CD4-positive, alpha-beta T cell treated with Interleukin-6 for 4 hours (primary cell): ENCODE measurements around the gene USP11.

Experiments used
- DNase-seq: peaks from one replicate; pipeline ENCODE4 v3.0.0-alpha.2; 2020; ENCODE audit warnings: mixed read lengths

USP11 gene

DNA sequence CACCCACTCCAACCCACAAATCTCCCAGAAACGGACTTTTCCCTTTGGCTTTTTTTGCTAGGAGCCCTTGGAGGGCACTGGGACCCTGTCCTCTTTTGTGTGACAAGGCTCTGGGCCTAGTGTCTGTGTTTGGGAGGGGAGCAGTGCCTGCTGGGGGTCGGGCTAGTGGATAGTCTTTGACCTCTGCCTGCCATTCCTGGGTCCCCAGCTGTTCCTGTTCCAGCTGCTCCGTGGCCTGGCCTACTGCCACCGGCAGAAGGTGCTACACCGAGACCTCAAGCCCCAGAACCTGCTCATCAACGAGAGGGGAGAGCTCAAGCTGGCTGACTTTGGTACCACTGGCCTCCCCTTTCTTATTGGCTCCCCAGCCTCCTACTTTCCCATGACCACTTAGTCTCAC lies 6.7 kb upstream of the USP11 start:
- DNase-seq: no peak

DNA sequence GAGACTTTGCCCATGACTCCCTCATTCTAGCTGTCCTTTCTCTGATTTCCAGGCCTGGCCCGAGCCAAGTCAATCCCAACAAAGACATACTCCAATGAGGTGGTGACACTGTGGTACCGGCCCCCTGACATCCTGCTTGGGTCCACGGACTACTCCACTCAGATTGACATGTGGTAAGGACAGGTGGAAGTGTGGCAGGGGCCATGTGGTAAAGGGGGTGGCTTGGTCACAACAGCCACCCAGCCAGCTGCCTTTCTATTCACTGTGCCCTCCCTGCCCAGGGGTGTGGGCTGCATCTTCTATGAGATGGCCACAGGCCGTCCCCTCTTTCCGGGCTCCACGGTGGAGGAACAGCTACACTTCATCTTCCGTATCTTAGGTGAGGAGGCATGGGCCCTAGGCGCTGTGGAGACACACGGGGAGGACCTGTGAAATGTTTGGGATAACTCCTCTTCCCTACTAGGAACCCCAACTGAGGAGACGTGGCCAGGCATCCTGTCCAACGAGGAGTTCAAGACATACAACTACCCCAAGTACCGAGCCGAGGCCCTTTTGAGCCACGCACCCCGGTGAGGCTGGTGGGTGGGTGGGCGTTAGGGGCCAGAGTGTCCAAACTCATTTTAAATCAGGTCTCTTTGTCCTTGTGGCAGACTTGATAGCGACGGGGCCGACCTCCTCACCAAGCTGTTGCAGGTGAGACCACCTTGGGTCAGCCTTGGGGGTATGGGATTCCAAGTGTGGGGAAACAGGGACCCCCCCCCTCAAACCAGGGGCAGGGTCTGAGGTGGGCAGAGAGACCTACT lies 6.1 kb upstream of the USP11 start:
- DNase-seq: no peak

GRCh38 chrX:47227334-47227583 lies 5.5 kb upstream of the USP11 start:
- DNase-seq: no peak

DNA sequence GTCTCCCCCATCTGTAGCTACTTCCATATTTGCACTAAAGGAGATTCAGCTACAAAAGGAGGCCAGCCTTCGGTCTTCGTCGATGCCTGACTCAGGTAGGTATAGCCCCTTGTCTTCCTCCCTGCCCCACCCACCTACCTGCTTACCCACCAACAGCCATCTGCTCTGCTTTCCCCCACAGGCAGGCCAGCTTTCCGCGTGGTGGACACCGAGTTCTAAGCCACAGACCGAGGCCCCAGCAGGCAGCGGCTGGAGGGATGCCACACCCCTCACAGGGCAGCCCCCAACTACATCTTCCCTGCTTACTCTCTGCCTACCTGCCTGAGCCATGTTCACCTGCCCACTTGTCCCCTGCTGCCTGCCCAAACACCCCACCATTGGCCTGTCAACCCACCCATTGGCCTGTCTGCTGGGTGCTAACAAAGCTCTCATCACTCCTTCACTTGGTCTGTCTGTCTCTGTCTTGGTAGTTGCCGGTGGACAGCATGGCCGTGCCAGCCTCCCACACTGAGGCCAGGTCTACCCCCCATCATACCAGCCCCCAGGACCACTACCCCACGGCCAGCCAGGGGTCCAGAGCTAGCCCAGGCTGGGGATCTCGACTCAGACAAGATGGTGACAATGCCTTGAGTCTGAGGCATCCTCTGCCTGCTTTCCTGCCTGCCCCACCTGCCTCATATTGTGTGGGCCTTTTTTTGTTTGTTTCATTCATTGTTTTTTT lies 4.1 kb upstream of the USP11 start:
- DNase-seq: no peak

DNA sequence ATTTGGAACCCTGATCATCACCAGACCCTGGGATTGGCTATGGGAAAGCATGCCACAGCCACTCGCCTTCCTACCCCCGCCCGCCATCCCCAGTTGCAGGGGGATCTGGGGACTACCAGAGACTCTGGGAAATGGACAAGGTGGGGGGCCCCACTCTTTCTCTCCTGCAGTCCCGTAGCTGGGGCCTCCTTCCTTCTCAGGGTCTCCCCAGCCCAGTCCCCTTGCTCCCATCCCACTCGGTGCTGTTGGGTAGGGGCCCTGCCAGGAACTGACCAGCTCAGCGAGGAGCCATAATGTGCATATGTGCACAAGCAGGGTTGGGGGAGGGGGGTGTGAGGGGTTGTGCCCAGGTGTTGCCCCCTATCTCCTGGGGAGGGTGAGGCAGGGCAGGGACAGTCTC lies 3.4 kb upstream of the USP11 start:
- DNase-seq: no peak

GRCh38 chrX:47230136-47230868 lies 2.5 kb upstream of the USP11 start:
- DNase-seq: no peak

DNA sequence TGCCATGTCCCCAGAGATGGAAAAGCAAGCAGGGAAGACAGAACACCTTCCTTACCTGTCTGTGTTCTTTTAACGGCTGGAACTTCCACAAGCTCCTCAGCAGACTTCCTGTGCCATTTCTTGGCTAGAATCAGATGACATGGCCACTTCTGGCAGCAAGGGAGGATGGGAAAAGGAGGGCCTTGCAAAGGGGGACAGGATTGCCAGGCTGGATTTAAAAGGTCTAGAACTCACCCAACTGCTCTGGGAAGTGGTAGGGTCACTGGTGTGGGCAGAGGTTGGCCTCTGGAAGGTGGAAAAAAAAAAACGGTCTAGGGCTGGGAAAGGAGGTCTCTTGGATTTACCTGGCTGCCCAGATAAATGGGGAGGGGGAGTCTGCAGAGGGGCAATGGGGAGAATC lies 1.6 kb upstream of the USP11 start:
- DNase-seq: no peak

DNA sequence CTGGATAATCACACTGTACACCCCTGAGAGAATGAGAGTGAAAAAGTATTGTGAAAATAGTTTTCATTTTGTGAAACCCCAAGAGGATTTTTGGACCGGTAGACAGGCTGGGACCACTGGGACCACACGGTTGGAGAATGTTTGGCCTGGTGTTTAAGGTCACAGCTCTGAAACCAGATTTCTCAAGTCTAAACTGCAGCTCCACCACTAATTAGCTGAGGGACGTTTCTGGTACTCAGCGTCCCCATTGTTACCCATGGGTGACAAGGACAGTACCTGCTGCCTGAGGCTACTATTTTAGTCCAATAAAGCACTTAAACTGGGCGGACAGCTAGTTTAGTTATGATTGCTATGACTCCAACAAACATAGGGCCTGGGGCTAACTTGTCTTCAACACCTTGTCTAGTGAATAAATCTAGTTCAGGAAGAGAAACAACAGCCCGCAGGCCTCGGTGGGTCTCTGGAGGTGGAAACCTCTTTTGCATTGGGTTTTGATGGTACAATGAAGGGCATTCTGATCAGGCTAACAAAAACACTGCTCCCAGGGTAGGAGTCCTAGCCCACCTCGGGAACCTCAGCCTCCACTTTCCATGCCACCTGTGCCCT lies 509 bp upstream of the USP11 start:
- DNase-seq: no peak

DNA sequence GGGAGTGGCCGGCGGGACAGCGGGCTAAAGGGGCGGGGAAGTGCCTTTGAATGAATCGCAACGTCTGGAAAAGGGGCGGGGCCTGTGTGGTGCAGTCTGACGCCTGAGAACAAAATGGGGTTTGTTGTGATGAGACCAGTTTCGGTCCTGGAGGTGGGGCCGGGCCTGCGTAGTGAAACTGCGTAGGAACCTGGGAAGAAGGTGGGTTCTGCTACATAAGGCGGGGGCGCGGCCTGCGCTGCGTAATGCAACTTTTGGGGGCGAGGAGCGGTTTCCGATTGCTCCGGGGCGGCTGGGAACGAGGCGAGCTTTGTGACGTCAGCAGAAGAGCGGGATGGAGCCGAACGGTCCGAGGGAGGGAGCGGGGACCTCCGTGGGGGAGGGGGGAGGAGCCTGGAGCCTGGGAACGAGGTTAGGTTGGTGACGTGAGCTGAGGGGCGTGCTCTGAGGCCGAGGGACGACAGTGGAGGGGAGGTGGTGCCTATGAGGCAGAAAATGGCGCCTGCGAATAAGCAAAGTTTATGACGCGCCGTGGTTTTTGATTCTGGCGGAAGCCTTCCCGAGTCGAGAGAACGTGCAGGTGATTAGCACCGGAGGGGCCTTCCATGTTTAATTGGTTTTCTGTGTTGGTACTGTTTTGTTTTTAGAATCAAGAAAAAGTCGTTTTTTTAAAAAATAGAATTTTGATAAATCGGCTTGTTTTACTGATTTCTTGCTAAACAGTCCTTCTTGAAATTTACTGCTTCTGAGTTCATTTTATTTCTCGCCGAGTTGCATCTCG lies 714 bp downstream of the USP11 start:
- DNase-seq: peak; percentile 98

DNA sequence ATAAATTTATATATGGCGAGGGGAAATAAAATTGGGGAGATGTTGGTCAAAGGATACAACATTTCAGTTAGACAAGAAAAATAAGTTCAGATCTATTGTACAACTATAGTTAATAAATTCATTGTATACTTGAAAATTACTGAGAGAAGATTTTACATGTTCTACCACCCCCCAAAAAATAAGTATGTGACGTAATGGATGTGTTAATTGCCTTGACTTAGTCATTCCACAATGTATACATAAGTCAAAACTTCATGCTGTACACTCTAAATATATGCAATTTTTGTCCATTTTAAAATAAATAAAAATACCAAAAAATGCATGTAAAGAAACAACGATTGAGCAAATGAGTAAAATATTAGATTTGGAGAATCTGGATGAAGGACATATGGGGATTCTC lies 1.8 kb downstream of the USP11 start:
- DNase-seq: no peak

DNA sequence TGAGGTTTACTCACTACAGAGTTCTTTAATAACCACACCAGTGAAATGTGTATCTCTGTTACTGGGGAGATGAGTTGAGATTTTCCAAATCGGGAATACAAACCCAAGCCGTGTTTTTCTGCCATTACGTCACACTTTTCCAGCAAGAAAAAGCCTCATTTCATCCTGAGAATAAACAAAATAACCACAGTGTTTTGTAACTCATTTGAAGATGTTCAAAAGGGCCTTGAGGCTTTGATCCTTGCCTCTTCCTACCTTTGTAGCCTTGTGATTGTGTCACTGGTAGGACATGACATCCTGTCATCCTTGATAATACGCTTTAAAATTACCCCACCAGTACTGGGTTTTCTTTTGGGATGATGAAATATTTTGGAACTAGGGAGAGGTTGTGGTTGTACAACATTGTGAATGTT lies 2.9 kb downstream of the USP11 start:
- DNase-seq: no peak

DNA sequence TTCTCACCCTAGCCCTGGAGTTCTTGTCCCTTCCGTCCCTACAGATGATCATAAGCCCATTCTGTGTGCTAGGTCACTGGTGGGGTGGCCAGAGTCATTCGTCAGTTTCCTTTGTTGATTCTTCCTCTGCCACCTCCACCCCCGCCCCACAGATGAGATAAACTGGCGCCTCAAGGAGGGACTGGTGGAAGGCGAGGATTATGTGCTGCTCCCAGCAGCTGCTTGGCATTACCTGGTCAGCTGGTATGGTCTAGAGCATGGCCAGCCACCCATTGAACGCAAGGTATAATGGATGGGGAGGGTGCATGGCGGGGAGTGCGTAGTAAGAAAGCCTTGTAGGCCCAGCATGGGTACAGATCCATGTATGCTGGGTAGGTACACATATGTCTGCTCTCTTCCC lies 6.4 kb downstream of the USP11 start:
- no peak for DNase-seq

DNA sequence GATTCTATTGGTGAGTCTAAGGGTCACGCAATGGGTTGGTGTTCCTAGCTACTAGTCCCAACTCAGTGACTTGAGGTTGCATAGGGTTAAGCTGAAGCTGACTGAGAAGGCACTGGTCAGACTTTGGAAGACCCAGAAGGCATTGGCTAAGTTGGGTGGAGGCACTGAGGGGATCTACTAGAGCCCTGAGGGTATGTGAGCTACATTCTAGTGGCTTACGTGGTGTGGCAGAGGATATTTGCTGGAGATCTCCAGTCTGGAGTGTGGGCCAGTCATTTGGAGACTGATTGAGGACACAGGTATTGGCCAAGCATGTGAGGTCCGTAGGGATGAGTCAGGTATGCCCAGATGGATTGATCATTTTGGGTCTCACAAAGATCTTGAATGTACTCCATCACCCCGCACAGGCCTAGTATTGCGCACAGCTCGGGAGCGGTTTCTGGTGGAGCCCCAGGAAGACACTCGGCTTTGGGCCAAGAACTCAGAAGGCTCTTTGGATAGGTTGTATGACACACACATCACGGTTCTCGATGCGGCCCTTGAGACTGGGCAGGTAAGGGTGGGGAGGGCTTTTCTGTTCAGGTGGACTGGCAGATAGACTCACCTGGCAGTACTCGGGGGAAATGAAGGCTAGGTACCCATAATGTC lies 7.2 kb downstream of the USP11 start:
- DNase-seq: no peak

DNA sequence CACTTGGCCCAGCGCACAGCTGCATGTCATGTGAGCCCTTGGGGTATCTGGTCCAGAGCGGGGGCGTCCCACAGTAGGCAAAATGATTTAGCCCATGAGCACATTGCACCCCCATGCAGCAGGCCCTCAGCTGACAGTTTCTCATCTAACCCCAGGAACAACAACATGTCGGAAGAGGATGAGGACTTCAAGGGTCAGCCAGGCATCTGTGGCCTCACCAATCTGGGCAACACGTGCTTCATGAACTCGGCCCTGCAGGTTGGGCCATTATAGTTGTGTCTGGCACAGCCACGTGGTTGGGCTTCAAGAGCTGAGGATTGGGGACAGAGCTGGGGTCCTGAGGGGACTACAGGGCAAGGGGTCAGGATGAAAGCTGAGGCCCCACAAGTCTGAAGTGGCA lies 7.8 kb downstream of the USP11 start:
- DNase-seq: no peak

- DNase-seq: no peak
Measured at GRCh38 chrX:47241201-47242011, 8.6 kb downstream of the USP11 start.

DNA sequence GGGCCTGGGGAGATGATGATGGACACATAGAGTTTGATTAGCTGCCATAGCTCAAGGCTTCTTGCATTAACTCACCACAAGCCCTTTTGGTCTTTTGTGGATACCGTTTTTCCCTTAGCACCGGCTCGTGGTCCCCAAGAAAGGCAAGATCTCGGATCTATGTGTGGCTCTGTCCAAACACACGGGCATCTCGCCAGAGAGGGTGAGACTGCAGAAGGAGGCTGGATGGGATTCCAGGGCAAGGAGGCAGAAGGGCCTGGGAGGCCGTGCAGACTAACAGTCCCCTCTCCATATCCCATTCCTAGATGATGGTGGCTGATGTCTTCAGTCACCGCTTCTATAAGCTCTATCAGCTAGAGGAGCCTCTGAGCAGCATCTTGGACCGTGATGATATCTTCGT lies 9.5 kb downstream of the USP11 start:
- no peak for DNase-seq

DNA sequence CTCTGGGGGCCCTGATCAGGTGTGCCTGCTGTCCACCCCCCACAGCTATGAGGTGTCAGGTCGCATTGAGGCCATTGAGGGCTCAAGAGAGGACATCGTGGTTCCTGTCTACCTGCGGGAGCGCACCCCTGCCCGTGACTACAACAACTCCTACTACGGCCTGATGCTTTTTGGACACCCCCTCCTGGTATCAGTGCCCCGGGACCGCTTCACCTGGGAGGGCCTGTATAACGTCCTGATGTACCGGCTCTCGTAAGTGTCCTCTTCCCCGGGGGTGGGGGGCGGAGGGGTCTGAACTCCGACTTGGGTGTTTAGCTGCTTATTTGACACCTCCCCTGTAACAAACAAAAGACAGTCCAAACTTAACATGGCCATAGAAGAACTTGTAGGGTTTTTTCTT lies 10.5 kb downstream of the USP11 start:
- no peak for DNase-seq

DNA sequence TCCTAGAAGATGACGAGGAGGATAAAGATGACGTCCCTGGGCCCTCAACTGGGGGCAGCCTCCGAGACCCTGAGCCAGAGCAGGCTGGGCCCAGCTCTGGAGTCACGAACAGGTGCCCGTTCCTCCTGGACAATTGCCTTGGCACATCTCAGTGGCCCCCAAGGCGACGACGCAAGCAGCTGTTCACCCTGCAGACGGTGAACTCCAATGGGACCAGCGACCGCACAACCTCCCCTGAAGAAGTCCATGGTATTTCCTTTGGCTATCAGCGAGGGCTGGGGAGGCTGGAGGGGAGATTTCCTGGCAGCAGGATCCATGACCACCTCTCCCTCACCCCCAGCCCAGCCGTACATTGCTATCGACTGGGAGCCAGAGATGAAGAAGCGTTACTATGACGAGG lies 11.9 kb downstream of the USP11 start:
- DNase-seq: no peak

GRCh38 chrX:47245156-47245555 lies 12.3 kb downstream of the USP11 start:
- DNase-seq: no peak

DNA sequence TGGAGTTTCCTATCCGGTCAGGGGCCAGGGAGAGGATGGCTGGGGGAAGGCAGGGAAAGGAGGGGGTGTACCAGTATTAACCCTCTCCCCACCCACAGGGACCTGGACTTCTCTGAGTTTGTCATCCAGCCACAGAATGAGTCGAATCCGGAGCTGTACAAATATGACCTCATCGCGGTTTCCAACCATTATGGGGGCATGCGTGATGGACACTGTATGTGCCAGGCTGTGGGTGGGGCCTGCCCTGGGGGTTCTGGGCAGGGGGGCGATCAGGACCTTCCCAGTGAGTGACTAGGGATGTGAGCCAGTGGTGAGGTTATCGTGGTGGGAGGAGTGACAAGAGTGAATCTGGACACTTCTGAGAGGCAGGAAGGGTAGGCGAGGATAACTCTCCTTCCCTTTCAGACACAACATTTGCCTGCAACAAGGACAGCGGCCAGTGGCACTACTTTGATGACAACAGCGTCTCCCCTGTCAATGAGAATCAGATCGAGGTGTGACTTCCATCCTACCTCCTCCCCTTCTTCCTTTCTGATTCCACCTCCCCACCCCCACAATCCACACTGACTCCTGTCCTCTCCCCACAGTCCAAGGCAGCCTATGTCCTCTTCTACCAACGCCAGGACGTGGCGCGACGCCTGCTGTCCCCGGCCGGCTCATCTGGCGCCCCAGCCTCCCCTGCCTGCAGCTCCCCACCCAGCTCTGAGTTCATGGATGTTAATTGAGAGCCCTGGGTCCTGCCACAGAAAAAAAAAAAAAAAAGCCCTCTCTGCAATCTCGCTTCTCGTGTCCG lies 14.6 kb downstream of the USP11 start:
- DNase-seq: no peak

- no peak for DNase-seq
Measured at GRCh38 chrX:47247999-47248320, 15.2 kb downstream of the USP11 start.
